ENCODE data around the gene ANKHD1. TPM values are rescaled to one million over a fixed set of nuclear protein-coding genes. Genes with fewer than 3 reads are reported as not detected.
A peak's percentile ranks its signal among the peaks of the same experiment; 100 is the strongest.

The ANKHD1 gene
- total RNA-seq, 2 experiments from 2014 or later, result 99.3 to 103 TPM

DNA sequence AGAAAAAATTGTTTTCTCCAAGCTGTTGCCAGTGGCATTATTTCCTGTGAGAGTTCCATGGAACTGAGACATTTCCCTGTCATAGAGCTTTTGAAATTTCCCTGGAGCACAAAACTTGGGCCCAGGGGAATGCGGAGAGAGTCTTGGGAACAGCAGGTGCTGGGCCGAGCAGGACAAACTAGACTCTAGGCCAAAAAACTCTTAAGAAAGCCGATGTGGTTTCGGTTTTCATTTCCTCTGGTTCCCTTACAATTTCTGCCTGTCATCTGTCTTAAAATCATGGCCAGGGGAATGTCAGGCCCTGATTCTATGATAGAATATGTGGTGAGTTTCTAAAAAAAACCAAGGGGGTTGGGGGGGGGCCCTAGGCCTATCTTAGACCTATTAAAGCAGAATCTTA, 167.6 kb downstream of the ANKHD1 start:
- peak overlapping the region; percentile 54 for H3K4me3 Mint-ChIP-seq
- H3K36me3 Mint-ChIP-seq (ENCODE audit: low read depth), result peaks cover 34% of the 10 kb centered on the region
- CTCF ChIA-PET, result interaction anchor here (1.0 to 1.7 kb wide), 7 partner anchors 66 to 210 kb away, joined by 3 to 7 read pairs (median 3); no protein-coding TSS in a partner anchor
- no peaks in the 10 kb centered on the region for H3K9me3 Mint-ChIP-seq
- ATAC-seq (no peak), DNase-seq (no peak)
- POLR2A ChIA-PET, result interaction anchor here (0.6 to 1.2 kb wide), 6 partner anchors 12 to 404 kb away, joined by 3 to 4 read pairs (median 3); partner anchors contain the start of gene SRA1
- TF ChIP-seq, protein P1, sequence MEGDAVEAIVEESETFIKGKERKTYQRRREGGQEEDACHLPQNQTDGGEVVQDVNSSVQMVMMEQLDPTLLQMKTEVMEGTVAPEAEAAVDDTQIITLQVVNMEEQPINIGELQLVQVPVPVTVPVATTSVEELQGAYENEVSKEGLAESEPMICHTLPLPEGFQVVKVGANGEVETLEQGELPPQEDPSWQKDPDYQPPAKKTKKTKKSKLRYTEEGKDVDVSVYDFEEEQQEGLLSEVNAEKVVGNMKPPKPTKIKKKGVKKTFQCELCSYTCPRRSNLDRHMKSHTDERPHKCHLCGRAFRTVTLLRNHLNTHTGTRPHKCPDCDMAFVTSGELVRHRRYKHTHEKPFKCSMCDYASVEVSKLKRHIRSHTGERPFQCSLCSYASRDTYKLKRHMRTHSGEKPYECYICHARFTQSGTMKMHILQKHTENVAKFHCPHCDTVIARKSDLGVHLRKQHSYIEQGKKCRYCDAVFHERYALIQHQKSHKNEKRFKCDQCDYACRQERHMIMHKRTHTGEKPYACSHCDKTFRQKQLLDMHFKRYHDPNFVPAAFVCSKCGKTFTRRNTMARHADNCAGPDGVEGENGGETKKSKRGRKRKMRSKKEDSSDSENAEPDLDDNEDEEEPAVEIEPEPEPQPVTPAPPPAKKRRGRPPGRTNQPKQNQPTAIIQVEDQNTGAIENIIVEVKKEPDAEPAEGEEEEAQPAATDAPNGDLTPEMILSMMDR (IDR thresholded peaks at IDR 0.05), result no peak
- peaks cover 44% of the 10 kb centered on the region for H3K4me1 Mint-ChIP-seq (ENCODE audit: low read depth)
- intact Hi-C loops (cut with micrococcal nuclease), result loop anchor here (10.0 kb wide), 1 partner anchor 136 kb away; the partner anchor contains the start of gene ZMAT2
- peak overlapping the region; percentile 92 for H3K27ac Mint-ChIP-seq
- no peaks in the 10 kb centered on the region for H3K27me3 Mint-ChIP-seq

DNA sequence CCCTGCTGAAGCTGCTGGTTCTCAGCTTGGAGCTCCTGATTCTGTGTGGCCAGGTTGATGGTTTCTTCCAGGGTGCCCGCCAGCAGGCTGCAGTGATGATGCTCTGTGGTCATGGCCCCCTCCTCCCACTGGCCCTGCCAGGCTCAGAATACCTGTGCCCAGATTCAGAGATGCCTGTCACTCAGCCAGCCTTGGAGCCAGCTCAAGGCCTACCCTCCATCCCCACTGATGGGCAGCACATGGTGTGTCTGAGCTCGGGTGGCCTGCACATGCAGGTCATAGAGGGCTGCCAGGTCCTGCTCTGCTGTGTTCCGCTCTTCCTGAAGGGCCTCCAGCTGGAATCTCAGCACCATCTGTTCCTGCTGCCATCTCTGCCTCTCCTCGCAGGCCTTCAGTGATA, 168.4 kb downstream of the ANKHD1 start:
- peaks cover 44% of the 10 kb centered on the region for H3K4me1 Mint-ChIP-seq (ENCODE audit: low read depth)
- intact Hi-C loops (cut with micrococcal nuclease), result no loop called here
- no peak overlapping the region for H3K4me3 Mint-ChIP-seq

GRCh38 chr5:140570488-140570887, 168.9 kb downstream of the ANKHD1 start:
- no peak overlapping the region for H3K4me3 Mint-ChIP-seq

More for the DNA sequence above, 168.4 kb downstream of the ANKHD1 start:
- DNase-seq (no peak), ATAC-seq (no peak)
- ChIA-PET CTCF (interaction anchor here (0.8 to 1.7 kb wide), 6 partner anchors 63 to 177 kb away, joined by 3 to 7 read pairs (median 3); partner anchors contain the start of genes CD14 and TMCO6), POLR2A (interaction anchor here (0.6 to 1.2 kb wide), 7 partner anchors 13 to 405 kb away, joined by 3 to 4 read pairs (median 3); partner anchors contain the start of gene SRA1)
- H3K27ac Mint-ChIP-seq, result peak overlapping the region; percentile 92
- H3K27me3 Mint-ChIP-seq, result no peaks in the 10 kb centered on the region
- TF ChIP-seq, protein P1 (IDR thresholded peaks at IDR 0.05), result no peak
- no peaks in the 10 kb centered on the region for H3K9me3 Mint-ChIP-seq
- H3K36me3 Mint-ChIP-seq (ENCODE audit: low read depth), result peaks cover 34% of the 10 kb centered on the region

GRCh38 chr5:140571105-140571504, 169.5 kb downstream of the ANKHD1 start:
- CTCF ChIA-PET, result interaction anchor here (0.7 kb wide), 1 partner anchor 64 kb away, joined by 3 read pairs; no protein-coding TSS in a partner anchor
- TF ChIP-seq, protein P1 (IDR thresholded peaks at IDR 0.05), result no peak
- POLR2A ChIA-PET, result interaction anchor here (1.0 kb wide), 1 partner anchor 60 kb away, joined by 3 read pairs; no protein-coding TSS in a partner anchor
- intact Hi-C loops (cut with micrococcal nuclease), result no loop called here
- no peak overlapping the region for H3K4me3 Mint-ChIP-seq
- peaks cover 36% of the 10 kb centered on the region for H3K4me1 Mint-ChIP-seq (ENCODE audit: low read depth)
- peak overlapping the region; percentile 26 for H3K27ac Mint-ChIP-seq
- DNase-seq (no peak), ATAC-seq (no peak)
- peaks cover 28% of the 10 kb centered on the region for H3K36me3 Mint-ChIP-seq (ENCODE audit: low read depth)
- no peaks in the 10 kb centered on the region for H3K27me3 Mint-ChIP-seq
- H3K9me3 Mint-ChIP-seq, result no peaks in the 10 kb centered on the region

More at GRCh38 chr5:140570488-140570887, 168.9 kb downstream of the ANKHD1 start:
- ATAC-seq (no peak), DNase-seq (no peak)
- TF ChIP-seq, protein P1 (IDR thresholded peaks at IDR 0.05), result no peak
- POLR2A ChIA-PET, result interaction anchor here (0.6 to 1.0 kb wide), 4 partner anchors 22 to 60 kb away, joined by 3 read pairs; no protein-coding TSS in a partner anchor
- intact Hi-C loops (cut with micrococcal nuclease), result no loop called here
- H3K4me1 Mint-ChIP-seq (ENCODE audit: low read depth), result peaks cover 42% of the 10 kb centered on the region
- CTCF ChIA-PET, result interaction anchor here (0.8 to 1.7 kb wide), 3 partner anchors 62 to 68 kb away, joined by 3 to 7 read pairs (median 4); partner anchors contain the start of genes CD14 and TMCO6
- H3K9me3 Mint-ChIP-seq, result no peaks in the 10 kb centered on the region
- H3K27me3 Mint-ChIP-seq, result no peaks in the 10 kb centered on the region
- peak overlapping the region; percentile 92 for H3K27ac Mint-ChIP-seq
- H3K36me3 Mint-ChIP-seq (ENCODE audit: low read depth), result peaks cover 32% of the 10 kb centered on the region

GRCh38 chr5:140573683-140574082, 172.1 kb downstream of the ANKHD1 start:
- no peak for ATAC-seq
- intact Hi-C loops (cut with micrococcal nuclease), result no loop called here
- Mint-ChIP-seq H3K4me1 (ENCODE audit: low read depth) (peaks cover 14% of the 10 kb centered on the region), H3K36me3 (ENCODE audit: low read depth) (peaks cover 5% of the 10 kb centered on the region), H3K9me3 (no peaks in the 10 kb centered on the region), H3K27ac (no peak overlapping the region), H3K4me3 (no peak overlapping the region), H3K27me3 (no peaks in the 10 kb centered on the region)
- TF ChIP-seq, protein P1 (IDR thresholded peaks at IDR 0.05), result no peak
- CTCF ChIA-PET, result no interaction called here
- DNase-seq, result no peak
- POLR2A ChIA-PET, result interaction anchor here (0.7 to 1.2 kb wide), 2 partner anchors 9 to 94 kb away, joined by 3 read pairs; no protein-coding TSS in a partner anchor
